ENCODE measurements around the gene EFEMP1.

The EFEMP1 gene

DNA sequence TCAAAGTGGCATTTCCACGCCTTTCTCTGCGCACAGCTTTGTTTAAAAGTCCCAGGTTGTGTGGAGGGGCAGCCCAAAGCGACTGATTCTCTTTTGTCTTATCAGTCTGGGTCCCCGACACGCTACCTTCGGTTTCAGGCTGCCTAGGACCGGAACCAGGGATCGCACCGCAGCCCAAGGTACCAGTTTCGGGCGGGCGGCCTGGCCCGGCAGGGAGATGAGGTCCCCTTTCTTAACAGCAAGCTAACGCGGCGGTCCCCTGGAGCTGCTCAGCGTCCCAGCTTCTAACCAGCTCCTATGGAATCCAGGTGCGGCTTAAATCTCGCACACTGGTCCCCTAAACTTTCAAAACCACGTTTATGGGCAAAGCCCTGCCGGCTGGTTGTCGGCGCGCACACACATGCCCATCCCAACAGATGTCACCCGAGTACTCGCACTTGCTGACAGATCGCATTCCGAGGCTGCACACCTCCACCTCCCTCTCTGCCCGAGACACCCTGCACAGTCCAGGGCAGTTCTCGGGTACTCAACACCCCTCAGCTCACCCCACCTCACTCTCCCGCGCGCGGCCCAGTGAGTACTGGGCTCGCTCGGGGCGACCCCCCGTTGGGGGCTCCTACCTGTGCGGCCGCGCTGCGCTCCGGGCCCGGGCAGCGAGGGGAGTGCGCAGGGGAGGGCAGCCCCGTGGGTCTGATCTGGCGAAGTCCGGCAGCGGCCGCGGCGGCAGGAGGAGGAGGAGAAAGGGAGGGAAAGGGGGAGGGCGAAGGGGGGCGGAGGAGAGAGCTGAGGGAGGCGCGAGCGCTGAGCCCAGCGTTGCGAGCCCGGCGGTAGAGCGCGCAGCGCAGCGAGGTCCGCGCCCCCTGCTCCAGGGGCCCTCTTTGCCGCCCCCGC, at the start of gene EFEMP1:
EFEMP1 (minus strand) TSS at position 692 of the 891 bp plus-strand sequence. CDS start 1,342 bp downstream, outside the sequence.
- DNase-seq (ENCODE audit: low read depth), result no peak

- no peak for DNase-seq (ENCODE audit: low read depth)
Observed at GRCh38 chr2:55970500-55970899, 46.9 kb upstream of the EFEMP1 start.

GRCh38 chr2:55968941-55969340, 45.4 kb upstream of the EFEMP1 start:
- no peak for DNase-seq (ENCODE audit: low read depth)

DNA sequence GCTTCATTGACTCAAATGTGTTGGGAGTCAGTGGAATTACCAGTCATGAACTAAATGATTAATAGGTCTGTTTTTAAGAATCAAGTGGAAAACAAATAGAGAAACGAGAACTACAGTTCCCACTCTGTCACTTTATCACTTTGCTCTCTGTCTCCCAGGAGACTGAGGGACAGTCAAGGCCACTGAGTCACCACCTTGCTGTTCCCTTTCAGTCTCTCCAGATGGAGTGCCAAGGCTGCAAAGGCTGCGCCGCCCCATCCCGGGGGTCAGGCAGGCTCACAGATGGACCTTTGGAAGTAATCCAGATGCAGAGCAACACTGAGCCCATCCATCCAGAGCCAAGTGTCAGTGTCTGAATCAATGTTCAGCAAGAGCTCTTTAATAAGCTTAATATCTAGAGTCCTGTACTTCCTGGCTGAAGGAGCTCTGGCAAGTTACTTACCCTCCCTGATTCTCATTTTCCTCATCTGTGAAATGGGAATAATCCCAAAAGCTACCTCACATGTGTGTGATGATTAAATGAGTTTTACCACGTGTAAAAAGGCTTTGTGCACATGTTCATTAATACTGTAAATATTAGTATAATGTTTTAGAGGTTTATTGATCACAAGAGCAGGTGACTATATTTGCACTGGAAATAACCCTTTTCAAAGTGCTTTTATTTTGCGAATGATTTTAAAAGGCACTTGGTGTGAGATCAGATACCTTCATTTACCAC, 43.0 kb upstream of the EFEMP1 start:
- no peak for DNase-seq (ENCODE audit: low read depth)

DNA sequence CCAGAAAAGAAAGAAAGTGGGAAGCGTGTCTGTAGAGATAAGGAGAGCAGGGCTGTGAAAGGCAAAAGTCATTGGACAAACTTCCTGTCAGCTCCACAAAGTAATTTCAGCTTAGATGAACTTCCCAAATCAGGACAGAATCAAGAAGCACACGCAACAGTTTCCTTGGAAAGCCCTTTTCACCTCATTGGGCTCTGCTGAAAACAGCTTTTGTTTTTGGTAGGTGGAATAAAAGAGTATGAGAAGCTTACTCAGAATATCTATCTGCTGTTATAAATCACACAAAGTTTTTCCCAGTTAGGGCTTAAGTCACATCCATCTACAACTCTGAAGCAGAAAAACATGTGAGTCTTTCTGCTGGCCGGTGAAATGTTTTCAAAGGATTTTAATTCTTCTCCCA, 42.4 kb upstream of the EFEMP1 start:
- DNase-seq (ENCODE audit: low read depth), result no peak

- no peak for DNase-seq (ENCODE audit: low read depth)
Observed at GRCh38 chr2:55965276-55965675, 41.7 kb upstream of the EFEMP1 start.

DNA sequence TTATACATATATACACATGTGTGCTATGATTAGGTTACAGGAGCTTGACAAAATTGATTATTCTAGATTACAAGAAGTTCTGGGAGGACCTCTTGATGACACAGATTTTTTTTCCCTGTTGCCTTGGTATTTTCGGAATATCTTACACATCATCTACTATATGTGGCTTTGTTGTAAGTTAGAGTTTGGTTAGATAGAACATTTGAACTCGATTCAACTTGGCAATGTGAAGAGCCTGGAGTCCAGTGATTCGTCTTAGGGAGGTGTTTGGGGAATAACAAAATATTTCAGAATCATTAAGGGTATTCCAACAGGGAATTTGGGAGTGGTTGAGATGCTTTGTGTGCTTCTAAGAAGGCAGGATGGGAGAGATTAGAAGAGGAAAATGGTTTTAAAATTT, 39.3 kb upstream of the EFEMP1 start:
- no peak for DNase-seq (ENCODE audit: low read depth)

- no peak for DNase-seq (ENCODE audit: low read depth)
Observed at GRCh38 chr2:55961318-55961911, 37.8 kb upstream of the EFEMP1 start.

GRCh38 chr2:55958756-55959155, 35.2 kb upstream of the EFEMP1 start:
- DNase-seq (ENCODE audit: low read depth), result no peak

GRCh38 chr2:55957142-55957541, 33.6 kb upstream of the EFEMP1 start:
- no peak for DNase-seq (ENCODE audit: low read depth)

- DNase-seq (ENCODE audit: low read depth), result no peak
Observed at GRCh38 chr2:55954306-55955035, 30.9 kb upstream of the EFEMP1 start.

DNA sequence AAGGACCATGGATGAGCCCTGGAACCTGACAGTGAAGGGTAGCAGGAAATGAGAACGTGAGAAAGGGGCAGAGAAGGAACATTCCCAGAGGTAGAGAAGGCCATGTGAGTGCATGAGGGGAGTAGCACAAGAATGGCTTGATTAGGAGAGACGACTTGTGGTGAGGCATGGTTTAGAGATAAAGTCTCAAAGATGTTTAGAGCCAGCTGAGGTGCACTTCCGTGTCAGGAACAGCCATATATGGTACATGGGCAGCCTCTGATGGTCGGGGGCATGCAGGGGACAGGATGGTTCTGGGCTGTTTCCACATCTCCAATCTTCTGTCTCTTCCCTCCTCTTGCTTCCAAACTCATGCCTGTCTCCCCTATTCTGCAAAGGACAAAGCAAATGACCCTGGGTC, 28.8 kb upstream of the EFEMP1 start:
- no peak for DNase-seq (ENCODE audit: low read depth)

- no peak for DNase-seq (ENCODE audit: low read depth)
Observed at GRCh38 chr2:55951533-55951932, 28.0 kb upstream of the EFEMP1 start.

DNA sequence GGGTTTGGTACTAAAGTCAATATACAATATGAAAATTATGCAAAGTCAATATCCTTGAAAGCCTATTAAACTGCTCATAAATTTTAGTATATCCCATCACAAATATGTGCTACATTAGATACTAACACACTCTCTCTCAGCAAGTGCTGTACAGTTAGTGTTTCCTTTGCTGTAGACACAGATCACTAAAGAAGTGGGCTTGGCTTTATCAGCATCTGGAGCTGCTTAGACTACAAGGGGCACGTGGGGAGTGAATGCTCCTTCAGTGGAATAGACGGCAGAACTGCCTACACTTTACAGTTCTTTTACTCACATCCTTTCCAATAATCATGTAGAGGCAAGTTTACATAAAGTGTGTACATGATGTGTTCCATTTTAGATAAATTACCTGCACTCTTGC, 26.0 kb upstream of the EFEMP1 start:
- DNase-seq (ENCODE audit: low read depth), result no peak

GRCh38 chr2:55949211-55949610, 25.6 kb upstream of the EFEMP1 start:
- no peak for DNase-seq (ENCODE audit: low read depth)

GRCh38 chr2:55948176-55948923, 24.8 kb upstream of the EFEMP1 start:
- DNase-seq (ENCODE audit: low read depth), result no peak

- DNase-seq (ENCODE audit: low read depth), result no peak
Observed at GRCh38 chr2:55947752-55948151, 24.2 kb upstream of the EFEMP1 start.

- DNase-seq (ENCODE audit: low read depth), result no peak
Observed at GRCh38 chr2:55946793-55947192, 23.2 kb upstream of the EFEMP1 start.

DNA sequence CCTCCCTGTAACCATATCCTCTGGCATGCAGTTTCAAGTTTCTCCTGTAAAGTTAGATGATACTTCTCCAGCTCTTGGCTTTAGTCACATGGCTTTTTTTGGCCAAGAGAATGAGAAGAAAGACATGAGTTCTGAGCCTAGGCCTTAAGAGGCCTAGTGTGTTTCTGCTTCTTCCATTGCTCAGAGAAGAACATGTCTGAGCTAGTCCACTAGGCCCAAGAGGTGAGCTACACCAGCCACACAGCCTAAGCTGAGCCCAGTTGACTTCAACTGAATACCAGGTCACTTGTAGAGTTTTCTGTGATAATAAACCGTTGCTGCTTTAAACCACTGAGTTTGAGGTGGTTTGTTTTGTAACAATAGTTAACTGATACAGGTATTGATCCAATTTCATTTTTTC, 19.9 kb upstream of the EFEMP1 start:
- no peak for DNase-seq (ENCODE audit: low read depth)

DNA sequence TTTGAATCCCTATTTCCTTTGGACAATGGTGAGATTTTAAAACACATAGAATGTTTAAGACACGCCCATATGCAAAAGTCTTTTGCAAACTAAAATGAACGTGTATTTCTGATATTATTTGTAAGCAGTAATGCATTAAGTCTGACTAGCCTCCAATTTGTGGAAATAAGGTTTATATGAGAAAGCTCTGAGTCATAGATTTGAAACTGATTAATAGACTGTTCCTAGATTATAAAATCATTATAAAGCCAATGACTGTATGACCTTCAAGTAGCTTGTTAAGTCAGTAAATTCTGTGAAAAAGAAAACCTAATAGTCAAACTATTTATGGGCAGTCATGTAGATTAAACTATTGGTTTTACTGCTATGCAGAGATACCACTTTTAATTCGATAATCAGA, 12.8 kb upstream of the EFEMP1 start:
- DNase-seq (ENCODE audit: low read depth), result no peak

- no peak for DNase-seq (ENCODE audit: low read depth)
Observed at GRCh38 chr2:55934337-55934736, 10.8 kb upstream of the EFEMP1 start.

- DNase-seq (ENCODE audit: low read depth), result no peak
Observed at GRCh38 chr2:55932843-55933242, 9.3 kb upstream of the EFEMP1 start.

Measured in stimulated activated CD8-positive, alpha-beta memory T cell treated with anti-CD3 and anti-CD28 coated beads, Interleukin-4, amount 100 ng/mL, for 24 hours (primary cell).